ENCODE measurements around the gene DFFA. TPM values are rescaled to one million over a fixed set of nuclear protein-coding genes. Genes with fewer than 3 reads are reported as not detected.
"Not testable (repeated sequence)": the region's sequence is repeated elsewhere in the genome, so short reads cannot be mapped to it uniquely, and the experiment has no call there.

Gene DFFA
- total RNA-seq, 1 donor from 2014 or later: 52.9 TPM

GRCh38 chr1:10511494-10511885, 39.2 kb upstream of the DFFA start:
- peaks cover 26% of the 10 kb centered on the region for H3K36me3 Mint-ChIP-seq (ENCODE audit: low read depth)
- peak overlapping the region; percentile 90 for H3K27ac Mint-ChIP-seq
- DNase-seq (ENCODE audit: low spot score): no peak
- no peaks in the 10 kb centered on the region for H3K27me3 Mint-ChIP-seq (ENCODE audit: low read depth)
- no peaks in the 10 kb centered on the region for H3K9me3 Mint-ChIP-seq
- H3K4me1 Mint-ChIP-seq (ENCODE audit: low read depth): peaks cover 82% of the 10 kb centered on the region
- intact Hi-C loops (cut with micrococcal nuclease): loop anchor here (2.0 to 10.0 kb wide), 5 partner anchors 53 to 431 kb away; partner anchors contain the start of gene CASZ1
- H3K4me3 Mint-ChIP-seq (ENCODE audit: low read depth): peak overlapping the region; percentile 67

DNA sequence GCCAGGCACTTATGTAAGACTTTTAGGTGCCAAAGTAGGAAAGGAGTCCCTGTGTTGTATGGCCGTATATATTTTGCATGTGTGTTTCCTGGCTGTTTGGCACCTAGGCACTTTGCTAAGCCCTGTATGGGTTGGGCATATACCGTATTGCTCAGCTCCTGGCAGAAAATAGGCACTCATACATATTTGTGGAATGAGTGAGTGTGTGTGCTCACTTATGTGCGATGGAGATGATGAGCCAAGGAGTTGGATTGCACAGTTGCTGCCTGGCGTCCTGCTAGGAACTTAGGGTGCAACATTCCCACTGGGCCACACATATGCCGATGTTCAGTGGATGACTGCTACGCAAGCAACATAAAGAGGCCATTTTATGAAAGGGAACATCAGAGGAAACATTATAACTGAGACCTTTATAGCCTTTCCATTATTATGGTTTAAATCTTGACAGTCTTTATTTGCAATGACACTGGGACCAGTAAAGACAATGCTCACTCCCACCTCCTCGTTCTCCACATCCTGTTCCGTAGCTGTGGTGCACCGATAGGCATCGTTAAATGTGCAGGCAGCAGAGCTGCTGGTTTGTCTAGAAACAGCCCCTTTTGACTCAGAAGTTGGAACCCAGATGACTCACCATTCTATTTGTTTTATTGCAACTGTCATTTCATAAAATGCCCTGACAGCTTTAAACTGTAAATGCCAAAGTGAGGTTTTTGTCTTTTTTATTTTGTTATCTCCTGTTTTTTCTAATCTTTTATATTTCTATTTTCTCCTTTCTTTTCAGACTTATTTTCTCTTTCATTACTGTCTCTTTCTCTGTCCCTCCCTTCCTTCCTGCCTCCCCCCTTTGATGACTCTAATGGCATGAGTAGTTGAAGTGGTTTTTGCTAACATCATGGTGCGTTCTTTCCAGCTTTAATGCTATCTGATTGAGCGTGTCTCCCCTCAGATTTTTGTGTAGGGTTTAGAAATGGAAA, 38.5 kb upstream of the DFFA start:
- H3K4me1 Mint-ChIP-seq (ENCODE audit: low read depth): peaks cover 79% of the 10 kb centered on the region
- H3K27me3 Mint-ChIP-seq (ENCODE audit: low read depth): no peaks in the 10 kb centered on the region
- H3K27ac Mint-ChIP-seq: peak overlapping the region; percentile 90
- peak overlapping the region; percentile 67 for H3K4me3 Mint-ChIP-seq (ENCODE audit: low read depth)
- peaks cover 22% of the 10 kb centered on the region for H3K36me3 Mint-ChIP-seq (ENCODE audit: low read depth)
- peak; percentile 80 for DNase-seq (ENCODE audit: low spot score)
- no peaks in the 10 kb centered on the region for H3K9me3 Mint-ChIP-seq
- intact Hi-C loops (cut with micrococcal nuclease): loop anchor here (1.0 to 10.0 kb wide), 6 partner anchors 16 to 431 kb away; partner anchors contain the start of gene CASZ1

DNA sequence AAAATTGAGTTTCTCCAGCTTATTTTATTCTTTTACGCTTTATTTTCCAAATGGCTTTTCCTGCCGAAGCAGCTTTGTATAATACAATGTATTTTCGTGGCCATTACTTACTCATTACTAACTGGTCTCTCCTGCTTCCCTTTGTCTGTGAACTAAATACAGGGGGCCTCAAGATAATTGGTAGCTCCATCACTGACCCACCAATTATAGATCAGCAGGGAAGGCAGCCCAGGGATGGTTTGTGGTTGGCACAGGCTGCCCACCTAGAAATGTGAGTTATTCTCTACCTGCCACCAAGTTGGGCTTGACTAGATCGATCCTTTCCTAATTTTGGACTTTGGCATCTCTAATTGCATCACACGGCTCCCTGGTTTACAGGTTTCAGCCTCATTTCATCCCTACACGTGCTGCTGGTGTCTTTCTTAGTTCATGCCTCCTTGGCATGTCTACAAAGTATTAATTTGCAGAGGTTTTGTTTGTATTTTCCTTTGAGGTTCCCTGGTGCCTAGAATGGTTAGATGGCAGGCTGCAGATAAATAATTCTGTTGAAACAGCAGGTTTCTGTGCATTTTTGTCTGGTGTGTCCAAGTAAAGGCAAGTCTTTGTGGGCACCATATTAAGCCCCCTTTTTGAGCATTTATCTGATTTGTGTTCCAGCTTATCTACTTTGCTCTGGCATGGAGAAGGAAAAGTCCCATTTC, 37.6 kb upstream of the DFFA start:
- Mint-ChIP-seq H3K4me3 (ENCODE audit: low read depth) (peak overlapping the region; percentile 67), H3K36me3 (ENCODE audit: low read depth) (peaks cover 18% of the 10 kb centered on the region), H3K9me3 (no peaks in the 10 kb centered on the region), H3K27me3 (ENCODE audit: low read depth) (no peaks in the 10 kb centered on the region), H3K27ac (peak overlapping the region; percentile 90), H3K4me1 (ENCODE audit: low read depth) (peaks cover 75% of the 10 kb centered on the region)
- no peak for DNase-seq (ENCODE audit: low spot score)
- intact Hi-C loops (cut with micrococcal nuclease): loop anchor here (1.0 to 10.0 kb wide), 6 partner anchors 15 to 432 kb away; partner anchors contain the start of gene CASZ1

DNA sequence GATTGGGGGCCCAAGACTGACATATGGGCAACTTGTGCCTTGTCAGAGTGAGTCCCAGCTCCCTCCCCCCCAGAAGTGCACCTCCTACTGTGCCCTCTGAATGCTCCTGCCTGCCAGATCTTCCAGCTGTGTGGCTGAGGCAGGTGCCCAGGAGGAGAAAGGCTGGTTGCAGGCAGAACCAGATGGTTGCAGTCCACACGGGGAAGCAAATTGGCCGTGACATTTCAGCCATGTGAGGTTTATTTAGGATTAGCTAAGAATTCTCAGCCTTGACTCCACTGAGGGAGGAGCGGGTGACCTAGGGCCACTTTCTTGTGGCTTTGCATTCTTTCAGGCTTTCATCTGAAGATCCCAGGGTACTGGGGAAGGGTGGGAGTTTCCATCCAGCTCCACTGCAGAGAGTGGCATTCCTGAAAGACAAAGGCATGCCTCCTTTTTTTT, 36.2 kb upstream of the DFFA start:
- intact Hi-C loops (cut with micrococcal nuclease): no loop called here
- DNase-seq (ENCODE audit: low spot score): no peak
- Mint-ChIP-seq H3K27me3 (ENCODE audit: low read depth) (no peaks in the 10 kb centered on the region), H3K9me3 (no peaks in the 10 kb centered on the region), H3K27ac (peak overlapping the region; percentile 42), H3K4me1 (ENCODE audit: low read depth) (peaks cover 65% of the 10 kb centered on the region), H3K4me3 (ENCODE audit: low read depth) (no peak overlapping the region), H3K36me3 (ENCODE audit: low read depth) (peaks cover 18% of the 10 kb centered on the region)

- Mint-ChIP-seq H3K4me3 (ENCODE audit: low read depth) (no peak overlapping the region), H3K9me3 (no peaks in the 10 kb centered on the region), H3K4me1 (ENCODE audit: low read depth) (peaks cover 59% of the 10 kb centered on the region), H3K27me3 (ENCODE audit: low read depth) (no peaks in the 10 kb centered on the region), H3K27ac (peak overlapping the region; percentile 38), H3K36me3 (ENCODE audit: low read depth) (peaks cover 19% of the 10 kb centered on the region)
- intact Hi-C loops (cut with micrococcal nuclease): no loop called here
- peak; percentile 44 for DNase-seq (ENCODE audit: low spot score)
These were observed 35.0 kb upstream of the DFFA start for GRCh38 chr1:10507111-10507879.

DNA sequence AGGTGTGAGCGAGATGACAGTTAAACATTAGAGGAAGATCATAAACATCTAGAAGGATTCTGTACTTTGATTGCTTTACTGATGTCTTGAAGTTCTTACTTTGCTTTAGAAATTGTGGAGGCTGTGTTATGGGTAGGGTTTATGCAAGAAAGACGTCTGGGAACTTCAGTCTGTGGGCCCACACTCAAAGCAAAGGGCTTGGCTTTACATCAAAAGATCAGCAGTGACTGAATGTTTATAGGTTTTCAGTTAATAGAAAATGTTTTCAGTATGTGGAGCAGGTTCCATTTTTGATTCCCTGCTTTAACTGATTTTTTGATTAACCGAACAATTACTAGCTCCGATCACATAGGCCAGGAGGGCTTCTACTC, 34.3 kb upstream of the DFFA start:
- intact Hi-C loops (cut with micrococcal nuclease): no loop called here
- no peaks in the 10 kb centered on the region for H3K27me3 Mint-ChIP-seq (ENCODE audit: low read depth)

GRCh38 chr1:10506046-10506676, 33.8 kb upstream of the DFFA start:
- intact Hi-C loops (cut with micrococcal nuclease); H3K4me3 Mint-ChIP-seq (ENCODE audit: low read depth); H3K27me3 Mint-ChIP-seq (ENCODE audit: low read depth); DNase-seq (ENCODE audit: low spot score); H3K9me3 Mint-ChIP-seq: not testable (repeated sequence)
- peaks cover 54% of the 10 kb centered on the region for H3K4me1 Mint-ChIP-seq (ENCODE audit: low read depth)
- H3K27ac Mint-ChIP-seq: peak overlapping the region; percentile 47
- peaks cover 25% of the 10 kb centered on the region for H3K36me3 Mint-ChIP-seq (ENCODE audit: low read depth)

More for the DNA sequence above, 34.3 kb upstream of the DFFA start:
- Mint-ChIP-seq H3K4me1 (ENCODE audit: low read depth) (peaks cover 59% of the 10 kb centered on the region), H3K36me3 (ENCODE audit: low read depth) (peaks cover 25% of the 10 kb centered on the region), H3K4me3 (ENCODE audit: low read depth) (no peak overlapping the region), H3K27ac (peak overlapping the region; percentile 47), H3K9me3 (no peaks in the 10 kb centered on the region)
- no peak for DNase-seq (ENCODE audit: low spot score)

GRCh38 chr1:10504249-10504648, 31.9 kb upstream of the DFFA start:
- no peak for DNase-seq (ENCODE audit: low spot score)
- no peaks in the 10 kb centered on the region for H3K27me3 Mint-ChIP-seq (ENCODE audit: low read depth)
- intact Hi-C loops (cut with micrococcal nuclease): no loop called here
- peaks cover 41% of the 10 kb centered on the region for H3K4me1 Mint-ChIP-seq (ENCODE audit: low read depth)
- no peak overlapping the region for H3K4me3 Mint-ChIP-seq (ENCODE audit: low read depth)
- H3K27ac Mint-ChIP-seq: no peak overlapping the region
- H3K9me3 Mint-ChIP-seq: no peaks in the 10 kb centered on the region
- H3K36me3 Mint-ChIP-seq (ENCODE audit: low read depth): peaks cover 22% of the 10 kb centered on the region

DNA sequence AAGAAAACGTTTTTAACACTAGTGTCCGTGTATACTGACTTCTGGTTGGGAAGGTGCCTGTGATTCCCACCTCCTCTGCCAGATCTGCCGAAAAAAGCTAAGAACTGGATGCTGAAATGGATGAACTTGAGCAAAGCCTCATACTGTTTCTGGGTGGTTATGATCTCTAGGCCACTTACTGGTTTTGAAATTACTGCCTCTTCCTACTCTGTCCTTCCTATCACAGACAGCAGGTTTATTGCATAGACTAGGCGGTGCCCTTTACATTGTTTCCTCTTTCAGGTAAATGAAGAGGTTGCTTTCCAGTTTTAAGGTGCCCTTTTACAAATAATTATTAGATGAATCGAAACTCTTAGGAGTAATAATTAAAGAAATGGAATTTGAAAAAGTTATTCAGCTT, 29.9 kb upstream of the DFFA start:
- H3K27ac Mint-ChIP-seq: peak overlapping the region; percentile 53
- H3K27me3 Mint-ChIP-seq (ENCODE audit: low read depth): no peaks in the 10 kb centered on the region
- H3K4me1 Mint-ChIP-seq (ENCODE audit: low read depth): peaks cover 44% of the 10 kb centered on the region
- H3K36me3 Mint-ChIP-seq (ENCODE audit: low read depth): peaks cover 20% of the 10 kb centered on the region
- no peaks in the 10 kb centered on the region for H3K9me3 Mint-ChIP-seq
- intact Hi-C loops (cut with micrococcal nuclease): no loop called here
- peak overlapping the region; percentile 1 for H3K4me3 Mint-ChIP-seq (ENCODE audit: low read depth)
- no peak for DNase-seq (ENCODE audit: low spot score)

DNA sequence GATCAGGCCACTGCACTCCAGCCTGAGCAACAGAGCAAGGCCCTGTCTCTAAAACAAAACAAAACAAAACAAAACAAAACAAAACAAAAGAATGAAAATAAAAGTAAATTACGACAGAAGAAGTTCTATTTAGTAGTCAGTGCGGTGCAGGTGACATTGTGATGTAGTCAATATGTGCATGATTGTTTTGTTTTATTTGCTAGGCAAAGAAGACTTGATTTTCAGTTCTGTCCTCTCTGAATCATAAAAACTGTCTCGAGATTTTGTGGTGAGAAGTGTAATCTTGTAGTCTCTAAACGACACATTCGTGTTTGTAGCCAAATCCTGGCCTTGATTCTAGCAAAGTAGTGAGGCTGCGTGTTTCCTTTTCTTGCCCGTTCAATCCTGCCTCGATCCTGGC, 25.9 kb upstream of the DFFA start:
- DNase-seq (ENCODE audit: low spot score): no peak
- peak overlapping the region; percentile 22 for H3K4me3 Mint-ChIP-seq (ENCODE audit: low read depth)
- H3K27ac Mint-ChIP-seq: peak overlapping the region; percentile 71
- H3K27me3 Mint-ChIP-seq (ENCODE audit: low read depth): no peaks in the 10 kb centered on the region
- intact Hi-C loops (cut with micrococcal nuclease): loop anchor here (5.0 kb wide), 2 partner anchors 444 to 514 kb away; partner anchors contain the start of gene TARDBP
- peaks cover 61% of the 10 kb centered on the region for H3K4me1 Mint-ChIP-seq (ENCODE audit: low read depth)
- peaks cover 30% of the 10 kb centered on the region for H3K36me3 Mint-ChIP-seq (ENCODE audit: low read depth)
- H3K9me3 Mint-ChIP-seq: no peaks in the 10 kb centered on the region

DNA sequence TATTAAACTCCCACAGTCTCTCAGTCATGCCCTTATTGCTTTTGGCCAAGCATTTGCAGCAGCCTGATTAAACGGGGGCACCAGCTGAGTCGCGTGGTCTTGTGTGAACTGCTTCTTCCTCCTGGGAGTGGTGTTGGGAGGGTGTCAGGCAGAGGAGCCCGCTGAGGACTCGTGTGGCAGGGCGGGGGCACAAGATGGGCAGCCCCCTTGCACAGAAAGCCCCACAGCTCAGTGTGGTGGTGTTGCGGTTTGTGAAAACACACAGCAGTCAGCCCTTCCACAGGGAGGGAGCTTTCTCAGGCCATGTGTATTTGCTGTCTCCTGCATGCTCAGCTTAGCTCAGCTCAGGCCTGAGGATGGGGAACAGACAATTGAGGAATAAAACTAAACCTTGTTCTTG, 24.8 kb upstream of the DFFA start:
- Mint-ChIP-seq H3K27me3 (ENCODE audit: low read depth) (no peaks in the 10 kb centered on the region), H3K9me3 (no peaks in the 10 kb centered on the region), H3K27ac (no peak overlapping the region), H3K4me3 (ENCODE audit: low read depth) (no peak overlapping the region), H3K4me1 (ENCODE audit: low read depth) (peaks cover 54% of the 10 kb centered on the region), H3K36me3 (ENCODE audit: low read depth) (peaks cover 27% of the 10 kb centered on the region)
- intact Hi-C loops (cut with micrococcal nuclease): loop anchor here (5.0 kb wide), 2 partner anchors 445 to 515 kb away; partner anchors contain the start of gene TARDBP
- DNase-seq (ENCODE audit: low spot score): no peak

- H3K9me3 Mint-ChIP-seq: no peaks in the 10 kb centered on the region
- H3K4me3 Mint-ChIP-seq (ENCODE audit: low read depth): peak overlapping the region; percentile 77
- no peak for DNase-seq (ENCODE audit: low spot score)
- intact Hi-C loops (cut with micrococcal nuclease): loop anchor here (1.0 to 5.0 kb wide), 6 partner anchors 14 to 516 kb away; partner anchors contain the start of genes CENPS, DFFA and TARDBP
- peaks cover 23% of the 10 kb centered on the region for H3K36me3 Mint-ChIP-seq (ENCODE audit: low read depth)
- H3K4me1 Mint-ChIP-seq (ENCODE audit: low read depth): peaks cover 49% of the 10 kb centered on the region
- no peaks in the 10 kb centered on the region for H3K27me3 Mint-ChIP-seq (ENCODE audit: low read depth)
- peak overlapping the region; percentile 59 for H3K27ac Mint-ChIP-seq
These were observed 23.6 kb upstream of the DFFA start for GRCh38 chr1:10495952-10496351.

Measured in activated T-helper 2 cell treated with anti-CD3 and anti-CD28 coated beads, Interferon-gamma antibody, Interleukin-2, Interleukin-4, amounts not matched to agents 10 μg/mL and 5 μg/mL and 100 μg/mL, durations not matched to agents 14 hours and 24 hours and 36 hours (primary cell).